ENCODE measurements around the gene SEPTIN10.
"Not testable (repeated sequence)": the region's sequence is repeated elsewhere in the genome, so short reads cannot be mapped to it uniquely, and the experiment has no call there.

SEPTIN10 gene

DNA sequence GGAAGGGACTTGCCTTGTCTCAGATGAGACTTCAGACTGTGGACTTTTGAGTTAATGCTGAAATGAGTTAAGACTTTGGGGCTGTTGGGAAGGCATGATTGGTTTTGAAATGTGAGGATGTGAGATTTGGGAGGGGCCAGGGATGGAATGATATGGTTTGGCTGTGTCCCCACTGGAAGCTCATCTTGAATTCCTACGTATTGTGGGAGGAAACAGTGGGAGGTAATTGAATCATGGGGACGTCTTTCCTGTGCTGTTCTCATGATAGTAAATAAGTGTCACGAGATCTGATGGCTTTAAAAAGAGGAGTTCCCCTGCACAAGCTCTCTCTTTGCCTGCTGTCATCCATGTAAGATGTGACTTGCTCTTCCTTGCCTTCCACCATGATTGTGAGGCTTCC is 77.2 kb downstream of the SEPTIN10 start:
- H3K36me3 ChIP-seq (ENCODE audit: insufficient read depth, low read length); H3K4me1 ChIP-seq (ENCODE audit: insufficient read depth, low read length); H3K9me3 ChIP-seq (ENCODE audit: insufficient read depth, low read depth, low read length); H3K9ac ChIP-seq (ENCODE audit: low read depth, low read length); H3K27me3 ChIP-seq (ENCODE audit: insufficient read depth, low read length); H3K4me3 ChIP-seq (ENCODE audit: low read length); H3K27ac ChIP-seq (ENCODE audit: low read depth, low read length): not testable (repeated sequence)
- 88% methylated on average over 3 of the region's 3 CpGs for WGBS

DNA sequence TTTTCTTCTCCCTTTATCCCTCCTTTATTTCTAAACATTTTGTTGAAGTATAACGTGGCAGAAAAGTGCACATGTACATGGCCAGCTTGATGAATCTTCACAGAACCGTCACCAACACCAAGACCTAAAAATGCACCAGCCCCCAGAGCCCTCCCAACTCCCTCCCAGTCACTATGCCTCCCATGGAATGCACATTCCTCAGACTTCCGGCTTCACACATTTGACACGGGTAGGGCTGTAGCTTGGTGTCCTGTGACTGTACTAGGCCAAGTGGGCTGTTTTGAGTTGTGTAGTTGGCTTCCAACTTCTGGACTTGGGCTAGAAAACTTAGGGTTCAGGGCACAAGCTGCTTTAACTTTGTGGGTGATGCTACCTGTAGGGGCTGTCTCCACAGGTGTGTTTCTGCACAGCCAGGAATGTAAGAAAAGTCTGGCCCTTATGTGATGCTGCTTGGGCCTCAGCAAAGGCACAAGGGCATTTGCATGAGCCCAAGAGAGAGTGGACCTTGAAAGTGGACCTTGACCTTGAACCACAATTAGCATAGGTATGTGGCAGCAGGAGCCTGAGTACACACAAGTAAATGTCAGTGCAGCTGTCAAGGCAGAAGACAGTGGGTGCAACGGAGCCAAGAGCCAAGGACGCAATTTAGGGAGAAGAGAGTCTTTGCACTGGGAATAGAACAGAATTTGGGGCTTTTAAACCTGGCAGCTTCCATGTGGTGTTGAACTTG is 78.4 kb downstream of the SEPTIN10 start:
- H3K4me3 ChIP-seq (ENCODE audit: low read length) = no peak overlapping the region
- H3K36me3 ChIP-seq (ENCODE audit: insufficient read depth, low read length) = no peaks in the 10 kb centered on the region
- H3K9me3 ChIP-seq (ENCODE audit: insufficient read depth, low read depth, low read length) = peaks cover 3% of the 10 kb centered on the region; the same call in 1 of the 2 replicates
- 96% methylated on average over 6 of the region's 6 CpGs for WGBS
- H3K4me1 ChIP-seq (ENCODE audit: insufficient read depth, low read length) = no peaks in the 10 kb centered on the region
- H3K27me3 ChIP-seq (ENCODE audit: insufficient read depth, low read length) = no peaks in the 10 kb centered on the region
- H3K9ac ChIP-seq (ENCODE audit: low read depth, low read length) = no peak overlapping the region
- no peak overlapping the region for H3K27ac ChIP-seq (ENCODE audit: low read depth, low read length)

DNA sequence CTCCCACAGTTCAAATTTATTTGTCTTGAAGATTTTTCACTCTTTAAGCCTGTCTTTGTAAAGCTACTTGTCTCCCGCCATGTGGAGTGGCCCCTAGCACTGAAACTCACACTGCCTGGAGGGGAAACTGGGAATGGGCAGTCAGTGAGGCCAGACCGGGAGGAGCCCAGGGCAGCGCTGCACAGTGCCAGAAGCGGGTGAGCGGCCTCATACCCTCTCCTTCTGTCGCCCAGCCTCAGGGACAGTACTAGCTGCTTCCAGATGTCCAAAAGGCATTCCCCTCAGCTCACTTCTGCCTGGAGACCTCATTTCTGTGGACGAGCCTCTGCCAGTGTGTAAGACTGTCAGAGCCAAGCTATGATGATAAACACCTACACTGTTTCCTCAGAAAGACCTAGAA is 79.9 kb downstream of the SEPTIN10 start:
- no peak overlapping the region for H3K4me3 ChIP-seq (ENCODE audit: low read length)

DNA sequence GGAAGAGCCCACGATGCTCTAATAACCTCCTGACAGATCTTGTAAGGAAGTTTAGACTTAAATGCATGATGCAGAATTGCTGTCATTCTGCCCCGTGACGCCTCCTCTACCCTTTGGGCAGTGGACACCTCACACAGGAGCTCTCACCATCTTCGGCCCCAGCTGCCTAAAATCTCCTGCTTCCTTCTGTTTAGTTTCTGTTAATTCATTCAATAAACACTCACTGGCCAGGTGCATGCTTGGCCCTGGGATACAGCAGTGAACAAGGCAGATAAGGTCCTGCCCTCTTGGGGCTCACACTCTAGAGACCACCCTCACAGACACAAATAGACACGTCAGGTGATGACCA is 81.1 kb downstream of the SEPTIN10 start:
- Histone ChIP-seq H3K4me3 (ENCODE audit: low read length) (no peak overlapping the region), H3K36me3 (ENCODE audit: insufficient read depth, low read length) (no peaks in the 10 kb centered on the region), H3K27me3 (ENCODE audit: insufficient read depth, low read length) (no peaks in the 10 kb centered on the region), H3K9ac (ENCODE audit: low read depth, low read length) (no peak overlapping the region), H3K27ac (ENCODE audit: low read depth, low read length) (no peak overlapping the region), H3K9me3 (ENCODE audit: insufficient read depth, low read depth, low read length) (peaks cover 3% of the 10 kb centered on the region; the same call in 1 of the 2 replicates), H3K4me1 (ENCODE audit: insufficient read depth, low read length) (no peaks in the 10 kb centered on the region)
- WGBS = 95% methylated on average over 4 of the region's 5 CpGs

More for the DNA sequence above, 79.9 kb downstream of the SEPTIN10 start:
- no peaks in the 10 kb centered on the region for H3K36me3 ChIP-seq (ENCODE audit: insufficient read depth, low read length)
- H3K9me3 ChIP-seq (ENCODE audit: insufficient read depth, low read depth, low read length) = peaks cover 3% of the 10 kb centered on the region; the same call in 1 of the 2 replicates
- no peak overlapping the region for H3K9ac ChIP-seq (ENCODE audit: low read depth, low read length)
- no peak overlapping the region for H3K27ac ChIP-seq (ENCODE audit: low read depth, low read length)
- 91% methylated on average over 7 of the region's 7 CpGs for WGBS
- no peaks in the 10 kb centered on the region for H3K4me1 ChIP-seq (ENCODE audit: insufficient read depth, low read length)
- H3K27me3 ChIP-seq (ENCODE audit: insufficient read depth, low read length) = no peaks in the 10 kb centered on the region

DNA sequence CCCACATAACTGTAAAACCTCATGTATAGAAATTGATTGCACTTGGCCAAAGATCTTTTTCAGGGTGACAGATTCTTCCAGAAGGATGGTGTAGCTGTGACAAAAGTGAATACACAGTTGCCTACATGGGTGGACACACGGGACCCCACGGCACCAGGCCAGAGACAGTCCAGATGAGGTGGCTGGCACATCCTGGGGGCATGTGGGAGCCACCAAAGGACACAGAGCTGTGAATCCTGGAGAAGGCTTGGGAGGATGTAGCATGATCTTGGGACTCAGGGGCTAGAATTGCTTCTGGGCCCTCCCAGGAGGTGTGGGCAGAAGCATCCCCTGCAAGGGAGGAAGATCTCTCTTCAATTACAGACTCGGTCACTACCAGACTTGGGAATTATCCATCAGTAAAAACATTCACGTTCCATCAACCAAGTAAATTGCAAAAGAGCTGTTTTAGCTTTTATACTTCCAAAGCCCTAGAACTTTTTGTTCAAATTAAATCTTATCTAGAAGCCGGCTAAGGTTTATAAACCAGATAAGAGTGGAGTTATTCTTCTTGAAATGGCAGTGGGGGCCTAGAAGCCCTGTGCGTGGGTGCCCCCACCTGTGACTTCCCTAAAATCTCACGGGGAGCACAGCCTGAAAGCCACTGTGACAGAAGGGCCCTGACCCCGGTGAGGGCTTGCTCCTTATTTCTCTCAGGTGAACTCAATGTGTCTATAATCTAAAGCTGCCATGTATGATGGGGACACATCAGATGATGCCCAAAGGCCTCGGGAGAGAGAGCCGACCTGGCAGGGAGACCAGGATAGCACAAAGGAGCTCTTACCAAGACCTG is 81.7 kb downstream of the SEPTIN10 start:
- H3K27ac ChIP-seq (ENCODE audit: low read depth, low read length) = no peak overlapping the region
- no peaks in the 10 kb centered on the region for H3K36me3 ChIP-seq (ENCODE audit: insufficient read depth, low read length)
- H3K4me3 ChIP-seq (ENCODE audit: low read length) = no peak overlapping the region
- 94% methylated on average over 10 of the region's 10 CpGs for WGBS
- H3K27me3 ChIP-seq (ENCODE audit: insufficient read depth, low read length) = no peaks in the 10 kb centered on the region
- H3K9me3 ChIP-seq (ENCODE audit: insufficient read depth, low read depth, low read length) = peaks cover 3% of the 10 kb centered on the region; the same call in 1 of the 2 replicates
- no peak overlapping the region for H3K9ac ChIP-seq (ENCODE audit: low read depth, low read length)
- H3K4me1 ChIP-seq (ENCODE audit: insufficient read depth, low read length) = no peaks in the 10 kb centered on the region

DNA sequence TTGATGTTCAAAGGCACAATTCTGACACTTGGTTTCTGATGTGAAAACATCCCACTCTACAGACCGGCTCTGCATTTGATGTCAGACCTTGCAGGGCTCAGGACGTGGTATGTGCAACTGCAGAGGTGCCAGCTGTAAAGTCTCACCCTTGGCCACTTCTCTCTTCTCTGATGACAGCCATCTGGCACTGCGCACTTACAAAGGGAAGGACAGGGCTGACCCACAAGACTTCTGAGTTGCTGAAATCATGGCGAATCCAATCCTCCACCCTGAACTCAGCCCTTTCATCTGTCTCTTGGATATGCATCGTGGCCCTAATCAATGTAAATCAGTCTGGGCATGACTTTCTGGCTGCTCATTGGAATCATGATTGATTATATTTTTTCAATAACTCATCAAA is 82.5 kb downstream of the SEPTIN10 start:
- Histone ChIP-seq H3K4me3 (ENCODE audit: low read length) (no peak overlapping the region), H3K9me3 (ENCODE audit: insufficient read depth, low read depth, low read length) (no peaks in the 10 kb centered on the region), H3K27me3 (ENCODE audit: insufficient read depth, low read length) (no peaks in the 10 kb centered on the region), H3K4me1 (ENCODE audit: insufficient read depth, low read length) (no peaks in the 10 kb centered on the region), H3K36me3 (ENCODE audit: insufficient read depth, low read length) (no peaks in the 10 kb centered on the region), H3K9ac (ENCODE audit: low read depth, low read length) (no peak overlapping the region), H3K27ac (ENCODE audit: low read depth, low read length) (no peak overlapping the region)
- WGBS = 95% methylated on average over 5 of the region's 5 CpGs

DNA sequence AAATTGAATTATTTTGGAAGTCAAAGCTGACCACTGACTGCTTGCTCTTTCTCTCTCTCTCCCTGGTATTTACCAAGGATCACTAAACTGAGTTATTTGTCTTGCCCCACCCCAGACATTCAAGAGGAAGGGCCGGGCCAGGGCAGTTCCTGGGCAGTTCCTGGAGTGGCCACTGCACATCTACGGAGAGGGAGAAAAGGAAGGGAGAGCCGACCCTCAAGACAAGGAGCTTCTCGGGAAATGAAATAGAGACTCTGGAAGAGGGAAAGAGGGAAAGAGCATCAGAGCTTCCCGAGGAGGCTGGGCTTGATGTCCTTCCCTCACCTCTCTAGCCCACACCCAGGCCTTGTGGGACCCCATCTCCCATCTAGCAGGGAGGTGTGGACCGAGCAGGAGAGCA is 83.1 kb downstream of the SEPTIN10 start:
- WGBS = 83% methylated on average over 6 of the region's 6 CpGs
- no peaks in the 10 kb centered on the region for H3K27me3 ChIP-seq (ENCODE audit: insufficient read depth, low read length)
- no peaks in the 10 kb centered on the region for H3K36me3 ChIP-seq (ENCODE audit: insufficient read depth, low read length)
- H3K27ac ChIP-seq (ENCODE audit: low read depth, low read length) = no peak overlapping the region
- H3K9me3 ChIP-seq (ENCODE audit: insufficient read depth, low read depth, low read length) = no peaks in the 10 kb centered on the region
- no peak overlapping the region for H3K4me3 ChIP-seq (ENCODE audit: low read length)
- H3K4me1 ChIP-seq (ENCODE audit: insufficient read depth, low read length) = no peaks in the 10 kb centered on the region
- no peak overlapping the region for H3K9ac ChIP-seq (ENCODE audit: low read depth, low read length)

DNA sequence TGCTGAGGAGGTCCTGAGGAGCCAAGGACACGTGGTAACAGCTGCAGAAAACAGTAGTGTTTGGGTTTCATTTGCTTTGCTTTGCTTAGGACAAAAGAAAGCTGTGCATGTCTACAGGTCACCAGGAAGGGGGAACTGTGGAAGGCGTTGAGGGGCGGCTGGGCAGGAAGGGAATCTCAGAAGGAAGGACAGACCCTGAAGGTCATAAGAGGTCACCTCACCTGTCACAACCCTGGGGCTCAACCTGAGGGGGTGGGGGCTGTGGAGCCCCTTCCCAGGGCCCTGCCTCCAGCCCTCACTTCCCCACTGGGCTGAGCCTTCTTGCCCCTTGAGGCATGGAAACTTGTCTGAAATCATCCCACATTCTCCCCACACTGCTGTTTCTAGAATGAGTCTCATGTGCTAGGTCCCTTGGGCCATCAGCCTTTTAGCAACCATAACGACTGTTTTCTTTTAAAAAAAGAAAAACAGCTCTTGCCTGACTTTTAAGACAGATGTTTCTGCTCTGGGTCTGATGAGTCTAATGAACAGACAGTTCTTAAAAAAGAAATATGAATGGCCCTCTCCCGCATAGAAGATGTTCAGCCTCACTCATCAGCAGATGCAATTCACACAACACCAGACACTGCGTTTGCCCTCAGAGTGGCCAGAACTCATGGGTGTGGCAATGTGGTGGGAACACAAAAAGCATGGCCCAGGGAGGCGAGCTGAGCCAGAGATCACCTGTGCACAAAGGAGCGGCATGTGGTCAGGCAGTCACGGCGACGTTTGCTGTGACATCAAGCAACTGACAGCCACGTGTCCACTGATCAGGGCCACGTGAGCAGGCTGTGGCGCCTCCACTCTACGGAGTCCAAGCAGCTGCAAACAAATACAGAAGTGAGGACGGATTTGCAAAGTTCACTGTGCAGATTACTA is 84.0 kb downstream of the SEPTIN10 start:
- 91% methylated on average over 16 of the region's 16 CpGs for WGBS
- Histone ChIP-seq H3K27me3 (ENCODE audit: insufficient read depth, low read length) (no peaks in the 10 kb centered on the region), H3K4me3 (ENCODE audit: low read length) (no peak overlapping the region), H3K4me1 (ENCODE audit: insufficient read depth, low read length) (no peaks in the 10 kb centered on the region), H3K9ac (ENCODE audit: low read depth, low read length) (no peak overlapping the region), H3K27ac (ENCODE audit: low read depth, low read length) (no peak overlapping the region), H3K36me3 (ENCODE audit: insufficient read depth, low read length) (no peaks in the 10 kb centered on the region), H3K9me3 (ENCODE audit: insufficient read depth, low read depth, low read length) (no peaks in the 10 kb centered on the region)

DNA sequence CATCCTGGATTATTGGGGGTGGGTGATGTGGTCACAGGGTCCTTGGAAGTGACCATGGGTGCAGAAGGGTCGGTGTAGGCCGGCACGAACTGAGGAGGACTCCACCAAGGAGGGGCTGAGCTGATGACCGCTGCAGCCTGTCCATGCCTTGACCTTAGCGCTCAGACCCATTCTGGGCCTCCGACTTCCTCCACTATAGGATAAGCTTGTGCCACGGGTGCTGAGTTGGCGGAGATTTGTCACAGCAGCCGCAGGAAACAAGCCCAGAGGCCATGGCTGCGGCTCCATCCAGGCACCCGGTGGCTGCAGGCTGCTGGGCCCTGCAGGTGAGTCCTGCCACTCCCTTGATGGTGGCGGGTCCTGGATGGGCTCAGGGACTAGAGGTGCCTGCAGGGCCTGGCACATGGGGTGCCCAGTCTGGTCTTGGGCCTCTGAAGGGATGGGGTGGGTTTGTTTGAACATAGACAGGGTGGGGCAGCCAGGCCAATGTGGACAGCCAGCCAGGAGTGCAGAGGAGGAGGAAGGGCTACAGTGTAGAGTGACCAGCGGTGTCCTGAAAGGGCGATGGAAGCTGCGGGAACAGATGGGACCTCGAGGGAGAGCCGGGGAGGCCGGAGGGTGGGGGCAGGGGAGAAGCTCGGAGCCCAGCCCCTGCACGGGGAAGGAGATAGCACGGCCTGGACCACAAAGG is 84.8 kb downstream of the SEPTIN10 start:
- Histone ChIP-seq H3K4me3 (ENCODE audit: low read length) (no peak overlapping the region), H3K4me1 (ENCODE audit: insufficient read depth, low read length) (no peaks in the 10 kb centered on the region), H3K27ac (ENCODE audit: low read depth, low read length) (no peak overlapping the region), H3K9me3 (ENCODE audit: insufficient read depth, low read depth, low read length) (no peaks in the 10 kb centered on the region), H3K27me3 (ENCODE audit: insufficient read depth, low read length) (no peaks in the 10 kb centered on the region), H3K36me3 (ENCODE audit: insufficient read depth, low read length) (no peaks in the 10 kb centered on the region), H3K9ac (ENCODE audit: low read depth, low read length) (no peak overlapping the region)
- WGBS = 96% methylated on average over 21 of the region's 21 CpGs

DNA sequence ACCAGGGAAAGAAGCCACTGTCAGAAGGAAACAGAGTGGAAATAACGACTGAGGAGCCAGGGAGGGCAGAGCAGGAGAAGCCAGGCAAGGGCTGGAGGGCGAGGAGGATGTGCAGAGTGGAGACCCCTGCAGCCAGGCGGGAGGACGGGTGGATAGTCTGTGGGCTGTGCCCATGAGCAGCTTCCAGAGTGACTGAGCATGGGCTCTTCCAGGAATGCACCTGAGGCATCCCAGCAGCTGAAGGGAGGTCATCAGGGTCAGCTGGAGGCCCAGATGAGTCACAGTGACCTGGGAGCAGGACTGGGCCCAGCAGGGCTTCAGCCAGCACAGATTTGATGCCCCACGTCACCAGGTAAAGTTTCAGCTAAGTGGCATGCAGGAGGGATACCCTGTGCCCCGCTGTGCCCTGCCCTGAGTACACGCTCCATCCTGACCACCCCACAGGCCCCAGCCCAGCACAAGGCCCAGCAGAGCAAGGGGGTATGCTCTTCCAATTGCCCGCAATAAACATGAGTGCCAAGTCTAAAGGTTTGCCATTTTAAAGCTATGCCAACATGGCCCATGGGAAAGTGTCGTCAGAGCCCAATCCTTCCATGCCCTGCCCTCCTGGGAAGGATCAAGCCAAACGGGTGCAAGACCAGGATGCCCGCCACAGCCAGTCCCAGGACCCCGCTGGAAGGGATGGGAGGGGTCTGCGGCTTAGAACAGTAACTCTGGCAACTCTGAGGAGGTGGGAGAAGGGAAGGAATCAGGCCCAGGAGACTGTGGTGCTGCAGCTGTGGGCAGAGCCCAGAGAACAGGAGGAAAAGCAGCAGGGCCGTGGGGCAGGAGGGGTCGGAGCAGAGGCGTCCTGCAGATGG is 85.7 kb downstream of the SEPTIN10 start:
- H3K27ac ChIP-seq (ENCODE audit: low read depth, low read length) = no peak overlapping the region
- H3K9ac ChIP-seq (ENCODE audit: low read depth, low read length) = no peak overlapping the region
- no peaks in the 10 kb centered on the region for H3K9me3 ChIP-seq (ENCODE audit: insufficient read depth, low read depth, low read length)
- WGBS = 89% methylated on average over 16 of the region's 16 CpGs
- H3K27me3 ChIP-seq (ENCODE audit: insufficient read depth, low read length) = no peaks in the 10 kb centered on the region
- H3K4me3 ChIP-seq (ENCODE audit: low read length) = no peak overlapping the region
- H3K36me3 ChIP-seq (ENCODE audit: insufficient read depth, low read length) = no peaks in the 10 kb centered on the region
- H3K4me1 ChIP-seq (ENCODE audit: insufficient read depth, low read length) = no peaks in the 10 kb centered on the region
